ENCODE data around the gene NFASC. TPM values are rescaled to one million over a fixed set of nuclear protein-coding genes. Genes with fewer than 3 reads are reported as not detected.

Gene NFASC
- polyA plus RNA-seq, 1 donor: 1.1 TPM

DNA sequence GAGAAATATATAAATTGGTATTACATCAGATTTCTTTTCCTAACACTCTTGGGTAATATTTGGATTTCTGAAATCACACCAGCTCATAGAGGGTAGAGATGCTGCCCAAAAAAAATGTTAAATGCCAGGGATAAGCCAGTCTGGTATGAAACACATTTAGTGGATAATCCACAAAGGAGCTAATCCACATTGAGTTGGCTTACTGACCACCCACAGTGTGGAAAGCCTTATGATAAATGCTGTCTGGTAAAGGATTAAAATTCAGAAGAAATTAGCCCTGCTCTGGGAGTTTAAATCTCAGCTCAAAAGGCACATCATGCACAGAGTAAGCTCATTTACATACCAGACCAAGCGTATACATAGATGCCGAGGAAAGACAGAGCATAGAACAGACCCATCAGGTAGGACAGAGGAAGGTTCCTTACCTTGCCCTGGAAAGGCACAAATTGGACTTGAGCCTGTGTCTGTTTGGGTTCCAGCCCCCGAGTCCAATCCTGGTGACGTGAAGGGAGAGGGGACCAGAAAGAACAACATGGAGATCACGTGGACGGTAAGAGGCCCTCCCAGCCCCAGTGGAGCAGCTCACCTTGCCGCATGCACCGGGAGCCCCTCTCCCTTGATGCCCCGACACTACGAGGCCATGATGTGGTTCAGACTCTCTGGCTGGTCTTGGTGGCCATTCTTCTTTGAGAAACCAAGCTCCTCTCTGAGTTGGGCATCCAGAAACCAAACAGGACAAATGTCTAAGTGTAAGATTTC is 109.4 kb downstream of the NFASC start:
- no peak for DNase-seq (ENCODE audit: low read depth)

DNA sequence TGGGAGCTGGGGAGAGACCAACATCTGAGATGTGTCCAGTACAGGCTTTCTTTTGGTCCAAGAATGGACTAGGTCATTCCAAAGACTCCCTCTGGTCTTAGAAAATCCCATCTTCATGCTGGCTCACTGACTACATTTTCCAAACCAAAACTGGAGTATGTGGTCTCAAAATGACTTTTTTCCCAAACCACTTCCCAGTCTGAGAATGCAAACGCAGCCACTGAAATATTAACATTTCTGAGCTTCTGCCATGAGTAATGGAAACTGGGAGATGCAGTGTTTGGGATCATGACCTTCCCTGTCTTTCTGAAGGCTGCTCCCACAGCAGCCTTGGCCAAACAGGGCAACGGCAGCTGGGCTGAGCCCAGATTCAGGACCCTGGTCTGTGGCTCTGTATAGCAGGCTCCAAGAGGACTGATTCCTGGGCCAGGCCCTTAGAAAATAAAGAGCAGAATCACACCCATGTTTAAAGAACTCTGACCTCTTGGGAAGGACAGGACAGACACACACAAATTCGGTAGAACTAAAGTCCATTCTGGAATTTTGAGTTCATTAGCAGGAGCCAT is 110.3 kb downstream of the NFASC start:
- DNase-seq (ENCODE audit: low read depth): no peak

GRCh38 chr1:204983136-204983535 is 112.5 kb downstream of the NFASC start:
- DNase-seq (ENCODE audit: low read depth): no peak

DNA sequence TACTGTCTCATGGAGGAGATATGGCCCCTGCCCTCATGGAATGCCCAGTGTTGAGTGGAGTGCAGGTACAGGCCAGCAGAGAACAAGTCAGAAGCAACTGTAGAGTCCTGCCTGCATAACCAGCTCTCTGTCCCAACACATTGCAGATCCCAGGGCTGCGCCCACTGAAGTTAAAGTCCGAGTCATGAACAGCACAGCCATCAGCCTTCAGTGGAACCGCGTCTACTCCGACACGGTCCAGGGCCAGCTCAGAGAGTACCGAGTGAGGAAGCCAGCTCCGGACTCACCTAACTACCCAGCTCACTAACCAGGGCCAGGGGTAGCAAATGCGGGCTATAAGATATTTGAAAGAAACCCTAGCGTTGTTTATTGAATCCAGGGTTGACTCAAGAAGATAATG is 113.2 kb downstream of the NFASC start:
- DNase-seq (ENCODE audit: low read depth): no peak

- no peak for DNase-seq (ENCODE audit: low read depth)
These were observed 113.8 kb downstream of the NFASC start for GRCh38 chr1:204984499-204984898.

DNA sequence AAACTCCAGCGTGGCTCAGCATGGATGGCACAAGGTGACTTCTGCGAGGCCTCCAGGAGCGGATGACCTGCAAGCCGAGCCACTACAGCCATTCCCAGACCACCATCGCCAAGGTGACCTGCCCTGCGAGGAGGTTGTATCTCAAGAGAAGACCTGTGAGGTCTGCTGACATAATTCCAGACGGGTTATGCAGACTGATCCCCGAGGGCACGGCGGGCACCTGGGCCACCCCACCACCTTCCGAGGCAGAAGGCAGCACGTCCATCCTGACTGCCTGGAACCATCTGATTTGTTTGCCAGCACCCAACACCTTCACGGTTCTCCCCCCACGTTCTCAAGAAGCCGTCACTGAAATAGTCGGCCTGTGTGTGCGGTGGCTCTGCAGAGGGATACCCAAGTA is 115.5 kb downstream of the NFASC start:
- no peak for DNase-seq (ENCODE audit: low read depth)

DNA sequence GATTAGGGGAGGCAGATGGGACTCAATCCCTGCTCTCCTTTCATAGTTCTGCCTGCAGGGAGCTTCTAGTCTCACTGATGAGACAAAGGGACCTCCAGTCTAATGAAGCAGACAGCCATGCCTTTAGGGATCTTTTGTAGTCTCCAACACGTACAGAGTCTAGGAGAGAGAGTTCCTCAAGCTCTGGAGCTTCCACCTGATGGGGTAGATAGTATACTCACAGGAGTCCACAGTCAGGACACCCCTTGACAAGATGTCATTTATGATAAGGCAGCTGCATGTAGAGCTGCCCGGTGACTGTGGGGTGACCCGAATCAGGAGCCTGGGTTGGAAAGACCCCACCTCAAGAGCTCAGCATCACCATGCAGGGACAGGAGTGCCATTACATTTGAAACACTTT is 117.0 kb downstream of the NFASC start:
- no peak for DNase-seq (ENCODE audit: low read depth)

GRCh38 chr1:204988196-204988595 is 117.5 kb downstream of the NFASC start:
- no peak for DNase-seq (ENCODE audit: low read depth)

- DNase-seq (ENCODE audit: low read depth): no peak
These were observed 118.8 kb downstream of the NFASC start for GRCh38 chr1:204989266-204990058.

GRCh38 chr1:204990059-204990664 is 119.5 kb downstream of the NFASC start:
- DNase-seq (ENCODE audit: low read depth): no peak

DNA sequence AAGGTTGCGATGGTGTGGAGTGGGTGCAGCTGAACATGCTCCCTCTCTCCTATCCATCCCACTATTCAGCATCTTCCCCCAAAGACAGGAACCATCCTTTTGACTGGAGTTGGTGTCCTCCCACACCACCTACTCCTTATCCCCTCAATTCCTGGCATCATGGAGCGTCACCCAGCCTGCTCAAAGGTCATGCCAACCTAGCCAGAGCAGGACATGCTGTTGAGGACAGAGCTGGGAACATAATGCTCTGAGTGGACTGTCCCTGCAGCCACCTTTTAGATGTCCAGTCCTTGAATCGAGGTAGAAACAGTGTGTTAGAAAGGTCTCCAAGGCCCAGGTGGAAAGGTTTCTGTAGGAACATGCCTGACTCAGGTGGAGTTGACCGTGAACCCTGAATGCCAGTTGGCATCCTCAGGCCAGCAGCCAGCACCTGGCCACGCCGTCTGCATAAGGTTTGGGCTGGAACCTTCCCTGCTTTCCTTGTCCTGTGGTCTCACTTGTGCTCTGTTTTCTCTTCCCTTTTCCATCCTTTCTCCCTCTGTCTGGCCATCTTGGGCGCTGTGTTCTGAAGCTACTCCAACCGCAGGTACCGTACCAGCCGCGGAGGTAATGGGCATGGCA is 120.2 kb downstream of the NFASC start:
- DNase-seq (ENCODE audit: low read depth): no peak

- no peak for DNase-seq (ENCODE audit: low read depth)
These were observed 120.7 kb downstream of the NFASC start for GRCh38 chr1:204991342-204991844.

GRCh38 chr1:204992201-204992997 is 121.7 kb downstream of the NFASC start:
- DNase-seq (ENCODE audit: low read depth): no peak

GRCh38 chr1:204992998-204993314 is 122.3 kb downstream of the NFASC start:
- no peak for DNase-seq (ENCODE audit: low read depth)

DNA sequence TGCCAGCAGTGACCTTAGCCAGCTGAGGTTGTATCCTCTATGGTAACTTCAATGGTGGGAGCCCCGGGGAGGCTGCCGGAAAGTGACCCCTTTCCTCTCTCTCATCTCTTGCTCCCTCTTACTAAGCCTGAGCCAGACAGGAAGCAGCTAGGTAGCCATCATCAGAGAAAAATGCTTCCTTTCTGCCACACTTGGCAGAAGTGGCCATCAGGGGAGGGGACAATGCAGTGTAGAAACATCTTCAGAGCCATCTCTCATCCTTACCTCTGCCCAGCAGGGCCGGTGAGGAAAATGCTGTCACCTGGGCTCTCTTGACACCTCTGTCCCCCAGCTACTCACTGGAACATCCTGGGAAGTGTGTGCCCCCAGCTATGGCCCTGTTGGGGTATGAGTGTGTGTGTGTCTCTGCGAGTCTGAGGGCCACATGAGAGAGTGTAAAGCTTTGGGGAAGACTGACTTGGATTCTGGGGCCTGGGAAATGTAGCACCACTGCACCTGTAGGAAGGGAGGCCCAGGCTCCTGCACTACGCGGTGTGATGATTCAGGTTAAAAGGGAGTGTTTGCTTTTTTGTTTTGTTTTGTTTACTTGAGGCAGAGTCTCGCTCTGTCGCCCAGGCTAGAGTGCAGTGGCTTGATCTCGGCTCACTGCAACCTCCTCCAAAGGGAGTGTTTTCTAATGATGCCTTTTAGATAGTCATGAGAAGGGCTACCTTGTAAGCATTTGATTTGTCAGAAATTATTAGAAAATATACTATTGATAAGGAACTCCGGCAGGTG is 123.6 kb downstream of the NFASC start:
- DNase-seq (ENCODE audit: low read depth): no peak

GRCh38 chr1:204996981-204997380 is 126.3 kb downstream of the NFASC start:
- DNase-seq (ENCODE audit: low read depth): no peak

DNA sequence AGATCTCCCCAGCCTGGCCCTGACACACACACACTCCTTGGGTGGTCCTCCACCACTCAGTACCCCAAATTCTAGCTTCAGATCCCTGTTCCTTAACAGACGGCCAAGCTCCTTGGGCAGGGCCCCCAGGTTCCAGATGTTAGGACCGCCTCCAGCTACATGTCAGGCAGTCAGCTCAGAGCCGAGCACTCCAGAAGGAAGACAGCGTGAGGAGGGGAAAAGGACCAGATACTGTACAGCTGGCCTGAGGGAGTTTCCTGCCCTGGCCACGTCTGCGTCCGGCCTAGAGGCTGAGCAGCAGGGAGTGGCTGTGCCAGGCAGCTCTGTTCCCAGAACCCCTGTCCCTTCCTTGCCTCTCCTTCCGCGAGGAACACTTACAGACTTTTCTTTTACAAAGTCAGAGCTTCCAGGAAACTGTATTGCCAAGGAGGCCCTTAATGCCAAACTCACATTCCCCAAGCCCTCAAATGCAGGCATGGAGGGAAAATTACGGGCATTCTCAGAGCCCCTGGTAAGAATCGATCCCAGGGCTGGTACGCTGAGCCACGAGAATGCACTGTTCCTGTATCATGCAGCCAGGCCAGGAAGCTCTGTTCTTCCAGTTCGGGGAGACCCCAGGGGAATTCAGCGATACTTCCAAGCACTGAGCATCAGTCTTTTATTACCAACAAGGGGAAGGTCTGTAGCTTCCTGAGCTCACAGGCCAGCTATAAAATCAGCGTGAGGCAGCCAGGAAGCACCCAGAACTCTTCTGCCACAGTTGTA is 127.1 kb downstream of the NFASC start:
- no peak for DNase-seq (ENCODE audit: low read depth)

DNA sequence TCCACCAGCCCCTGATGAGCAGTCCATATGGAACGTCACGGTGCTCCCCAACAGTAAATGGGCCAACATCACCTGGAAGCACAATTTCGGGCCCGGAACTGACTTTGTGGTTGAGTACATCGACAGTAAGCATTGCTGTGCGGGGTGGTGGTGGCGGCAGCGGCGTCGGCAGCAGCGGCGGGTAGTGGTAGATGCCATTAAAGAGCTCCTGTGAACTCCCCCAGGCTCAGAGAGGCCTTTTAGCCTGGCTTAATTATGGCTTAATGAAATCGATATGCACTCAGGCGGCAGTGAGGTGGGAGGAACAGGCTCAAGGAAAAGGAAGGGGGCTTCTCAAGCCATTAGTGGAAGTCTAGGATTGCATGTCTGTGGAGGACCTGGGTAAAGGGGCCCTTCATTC is 130.5 kb downstream of the NFASC start:
- no peak for DNase-seq (ENCODE audit: low read depth)

- DNase-seq (ENCODE audit: low read depth): no peak
These were observed 132.0 kb downstream of the NFASC start for GRCh38 chr1:205002705-205003104.

All from forelimb muscle (tissue), 1 donor.